Measurements from ENCODE around the gene SMIM1. TPM values are rescaled to one million over a fixed set of nuclear protein-coding genes. Genes with fewer than 3 reads are reported as not detected.

SMIM1 gene
- total RNA-seq, 3 donors from 2014 or later (not counting 1 experiment from before 2014, with no cell fraction given): 0.78 to 2.6 (median 1.6) TPM

DNA sequence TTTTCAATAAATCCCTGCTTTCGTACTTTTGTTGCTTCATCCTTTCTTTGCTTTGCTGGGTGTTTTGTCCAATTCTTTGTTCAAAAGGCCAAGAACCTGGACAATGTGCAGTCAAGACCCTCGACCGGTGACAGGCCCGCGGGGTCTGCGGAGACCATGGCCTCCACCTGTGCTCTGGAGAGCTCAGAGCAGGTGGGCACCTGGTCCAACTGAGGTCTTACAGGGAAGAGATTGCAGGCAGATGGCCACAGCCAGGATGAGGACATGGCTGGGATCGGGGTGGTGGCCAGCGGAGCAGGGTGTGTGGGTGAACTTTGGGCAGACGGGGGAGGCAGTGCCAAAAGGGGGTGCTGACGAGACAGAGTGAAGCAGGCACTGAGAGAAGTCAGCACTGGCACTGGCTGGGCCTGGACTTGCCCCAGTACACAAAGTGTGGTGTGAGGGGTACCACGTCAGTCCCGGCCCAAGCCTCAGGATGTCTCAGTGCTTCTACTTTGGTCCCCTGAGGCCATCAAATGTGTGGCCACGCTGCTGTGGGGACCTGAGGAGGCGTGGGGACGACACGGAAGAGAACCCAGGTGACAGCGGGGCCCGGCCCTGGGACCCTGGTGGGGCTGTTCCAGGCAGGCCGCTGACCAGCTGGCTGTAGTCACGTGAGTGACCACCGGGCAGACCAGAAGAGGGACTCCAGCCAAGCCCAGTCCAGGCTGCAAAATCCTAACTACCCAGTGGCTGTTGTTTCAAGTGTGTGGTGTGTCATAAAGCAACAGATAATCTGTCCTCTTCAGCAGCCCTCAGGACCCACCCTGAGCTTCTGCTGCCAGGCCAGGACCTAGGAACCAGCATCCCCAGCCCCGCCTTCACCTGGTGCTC is 30.7 kb upstream of the SMIM1 start:
- no peak for DNase-seq
- no peaks in the 10 kb centered on the region for H3K9me3 Mint-ChIP-seq

GRCh38 chr1:3742439-3743298 is 29.9 kb upstream of the SMIM1 start:
- H3K4me3 ChIP-seq (ENCODE audit: low read length): no peak overlapping the region
- Mint-ChIP-seq H3K4me3 (no peak overlapping the region), H3K27me3 (ENCODE audit: low read depth in 2 of 2) (no peaks in the 10 kb centered on the region), H3K4me1 (peaks cover 17 to 25% of the 10 kb centered on the region in 2 donors), H3K9me3 (no peaks in the 10 kb centered on the region), H3K27ac (no peak overlapping the region), H3K36me3 (no peaks in the 10 kb centered on the region)
- intact Hi-C loops (cut with micrococcal nuclease): no loop called here
- 92% methylated on average over 24 of the region's 24 CpGs for WGBS (ENCODE audit: insufficient coverage)
- no peaks in the 10 kb centered on the region for H3K9me3 ChIP-seq (ENCODE audit: control insufficient read depth, insufficient read depth, low read length)
- no peak overlapping the region for H3K27ac ChIP-seq (ENCODE audit: low read length)
- H3K36me3 ChIP-seq (ENCODE audit: control insufficient read depth, insufficient read depth, low read length): peaks cover 18% of the 10 kb centered on the region
- DNase-seq (no peak), ATAC-seq (no peak)
- TF ChIP-seq, protein P1, sequence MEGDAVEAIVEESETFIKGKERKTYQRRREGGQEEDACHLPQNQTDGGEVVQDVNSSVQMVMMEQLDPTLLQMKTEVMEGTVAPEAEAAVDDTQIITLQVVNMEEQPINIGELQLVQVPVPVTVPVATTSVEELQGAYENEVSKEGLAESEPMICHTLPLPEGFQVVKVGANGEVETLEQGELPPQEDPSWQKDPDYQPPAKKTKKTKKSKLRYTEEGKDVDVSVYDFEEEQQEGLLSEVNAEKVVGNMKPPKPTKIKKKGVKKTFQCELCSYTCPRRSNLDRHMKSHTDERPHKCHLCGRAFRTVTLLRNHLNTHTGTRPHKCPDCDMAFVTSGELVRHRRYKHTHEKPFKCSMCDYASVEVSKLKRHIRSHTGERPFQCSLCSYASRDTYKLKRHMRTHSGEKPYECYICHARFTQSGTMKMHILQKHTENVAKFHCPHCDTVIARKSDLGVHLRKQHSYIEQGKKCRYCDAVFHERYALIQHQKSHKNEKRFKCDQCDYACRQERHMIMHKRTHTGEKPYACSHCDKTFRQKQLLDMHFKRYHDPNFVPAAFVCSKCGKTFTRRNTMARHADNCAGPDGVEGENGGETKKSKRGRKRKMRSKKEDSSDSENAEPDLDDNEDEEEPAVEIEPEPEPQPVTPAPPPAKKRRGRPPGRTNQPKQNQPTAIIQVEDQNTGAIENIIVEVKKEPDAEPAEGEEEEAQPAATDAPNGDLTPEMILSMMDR (IDR thresholded peaks at IDR 0.05): no peak
- no peaks in the 10 kb centered on the region for H3K27me3 ChIP-seq (ENCODE audit: control insufficient read depth, insufficient read depth, low read length)
- peaks cover 12% of the 10 kb centered on the region for H3K4me1 ChIP-seq (ENCODE audit: control insufficient read depth, insufficient read depth, low read length)

More for the DNA sequence above, 30.7 kb upstream of the SMIM1 start:
- Histone ChIP-seq H3K27me3 (ENCODE audit: control insufficient read depth, insufficient read depth, low read length) (no peaks in the 10 kb centered on the region), H3K9me3 (ENCODE audit: control insufficient read depth, insufficient read depth, low read length) (no peaks in the 10 kb centered on the region), H3K4me1 (ENCODE audit: control insufficient read depth, insufficient read depth, low read length) (peaks cover 6% of the 10 kb centered on the region), H3K4me3 (ENCODE audit: low read length) (no peak overlapping the region), H3K27ac (ENCODE audit: low read length) (no peak overlapping the region), H3K36me3 (ENCODE audit: control insufficient read depth, insufficient read depth, low read length) (peaks cover 18% of the 10 kb centered on the region)
- no peak for ATAC-seq
- TF ChIP-seq, protein P1 (IDR thresholded peaks at IDR 0.05): no peak
- H3K27ac Mint-ChIP-seq: no peak overlapping the region
- intact Hi-C loops (cut with micrococcal nuclease): no loop called here
- no peaks in the 10 kb centered on the region for H3K27me3 Mint-ChIP-seq (ENCODE audit: low read depth in 2 of 2)
- no peaks in the 10 kb centered on the region for H3K36me3 Mint-ChIP-seq
- WGBS (ENCODE audit: insufficient coverage): 96% methylated on average over 22 of the region's 22 CpGs
- H3K4me1 Mint-ChIP-seq: peaks cover 17 to 24% of the 10 kb centered on the region in 2 donors
- H3K4me3 Mint-ChIP-seq: no peak overlapping the region

DNA sequence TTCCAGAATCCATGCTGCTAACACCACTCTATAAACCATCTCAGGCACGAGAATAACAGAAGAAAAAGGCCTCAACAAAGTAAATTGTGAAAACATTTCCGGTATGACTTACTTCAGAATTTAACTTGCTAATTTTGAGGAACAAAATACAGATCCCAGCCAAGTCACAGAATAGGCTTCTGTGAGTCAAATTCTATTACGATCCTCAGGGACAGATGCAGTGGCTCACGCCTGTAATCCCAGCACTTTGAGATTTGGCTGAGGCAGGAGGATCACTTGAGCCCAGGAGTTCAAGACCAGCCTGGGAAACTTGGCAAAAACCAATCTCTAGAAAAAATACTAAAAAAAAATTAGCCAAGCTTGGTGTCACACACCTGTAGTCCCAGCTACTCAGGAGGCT is 29.1 kb upstream of the SMIM1 start:
- DNase-seq: no peak
- Histone ChIP-seq H3K9me3 (ENCODE audit: control insufficient read depth, insufficient read depth, low read length) (no peaks in the 10 kb centered on the region), H3K27ac (ENCODE audit: low read length) (no peak overlapping the region), H3K36me3 (ENCODE audit: control insufficient read depth, insufficient read depth, low read length) (peaks cover 13% of the 10 kb centered on the region), H3K27me3 (ENCODE audit: control insufficient read depth, insufficient read depth, low read length) (no peaks in the 10 kb centered on the region), H3K4me1 (ENCODE audit: control insufficient read depth, insufficient read depth, low read length) (peaks cover 17% of the 10 kb centered on the region), H3K4me3 (ENCODE audit: low read length) (no peak overlapping the region)
- no peak overlapping the region for H3K4me3 Mint-ChIP-seq
- intact Hi-C loops (cut with micrococcal nuclease): no loop called here
- H3K4me1 Mint-ChIP-seq: peaks cover 24 to 32% of the 10 kb centered on the region in 2 donors
- H3K9me3 Mint-ChIP-seq: no peaks in the 10 kb centered on the region
- H3K27ac Mint-ChIP-seq: no peak overlapping the region
- no peaks in the 10 kb centered on the region for H3K36me3 Mint-ChIP-seq
- TF ChIP-seq, protein P1 (IDR thresholded peaks at IDR 0.05): no peak
- H3K27me3 Mint-ChIP-seq (ENCODE audit: low read depth in 2 of 2): no peaks in the 10 kb centered on the region
- ATAC-seq: no peak
- WGBS (ENCODE audit: insufficient coverage): 85% methylated on average over 4 of the region's 4 CpGs

Data from natural killer cell (primary cell).